ENCODE results near the gene CEACAM1.

GRCh38 chr19:42540071-42540553 lies 11.8 kb upstream of the CEACAM1 start:
- no peak for TF ChIP-seq SMC3 (conservative IDR thresholded peaks at IDR 0.05; ENCODE audit: poor library complexity)
- no peak for TF ChIP-seq CTCF (IDR thresholded peaks at IDR 0.05; ENCODE audit: poor library complexity, severe bottlenecking)
- TF ChIP-seq EZH2 (IDR thresholded peaks at IDR 0.05; ENCODE audit: borderline replicate concordance, insufficient read depth, low read length, poor library complexity, severe bottlenecking): no peak
